ENCODE results near the gene CST11.
A peak's percentile ranks its signal among the peaks of the same experiment; 100 is the strongest.

CST11 gene

GRCh38 chr20:23453549-23454543 is 1.2 kb upstream of the CST11 start:
- DNase-seq: no peak

GRCh38 chr20:23451956-23452487 is 654 bp downstream of the CST11 start:
- no peak for DNase-seq

- DNase-seq: no peak
Measured at GRCh38 chr20:23450877-23451276, 1.8 kb downstream of the CST11 start.

GRCh38 chr20:23449421-23449820 is 3.3 kb downstream of the CST11 start:
- no peak for DNase-seq

- DNase-seq: no peak
Measured at GRCh38 chr20:23448167-23448566, 4.5 kb downstream of the CST11 start.

- peak in 1 of 2 donors; percentile 7 for DNase-seq
Measured at GRCh38 chr20:23446505-23446904, 6.2 kb downstream of the CST11 start.

GRCh38 chr20:23445596-23446217 is 7.0 kb downstream of the CST11 start:
- no peak for DNase-seq

GRCh38 chr20:23444859-23445258 is 7.8 kb downstream of the CST11 start:
- no peak for DNase-seq

- DNase-seq: no peak
Measured at GRCh38 chr20:23442436-23442835, 10.2 kb downstream of the CST11 start.

GRCh38 chr20:23441850-23442313 is 10.8 kb downstream of the CST11 start:
- DNase-seq: peak; percentile 38 to 57

- no peak for DNase-seq
Measured at GRCh38 chr20:23440004-23440403, 12.7 kb downstream of the CST11 start.

GRCh38 chr20:23438661-23439060 is 14.0 kb downstream of the CST11 start:
- DNase-seq: no peak

- no peak for DNase-seq
Measured at GRCh38 chr20:23437126-23437899, 15.4 kb downstream of the CST11 start.

GRCh38 chr20:23436681-23437080 is 16.0 kb downstream of the CST11 start:
- no peak for DNase-seq

- no peak for DNase-seq
Measured at GRCh38 chr20:23435626-23436539, 16.8 kb downstream of the CST11 start.

- DNase-seq: no peak
Measured at GRCh38 chr20:23434521-23435313, 18.0 kb downstream of the CST11 start.

GRCh38 chr20:23433628-23434027 is 19.0 kb downstream of the CST11 start:
- DNase-seq: no peak

- no peak for DNase-seq
Measured at GRCh38 chr20:23425129-23425528, 27.5 kb downstream of the CST11 start.

GRCh38 chr20:23420943-23421931 is 31.4 kb downstream of the CST11 start, which contains the start of gene NAPB:
NAPB (minus strand) TSS chr20:23421488; CDS start chr20:23421402, 86 bp downstream.
- peak; percentile 90 to 91 for DNase-seq
